RPMI7951 (cell line): Measurements from ENCODE around the gene PDCD4. TPM values are rescaled to one million over a fixed set of nuclear protein-coding genes. Genes with fewer than 3 reads are reported as not detected.

Experiments used
- DNase-seq: peaks from one replicate; pipeline ENCODE4 v3.0.0-alpha.2; 2012; ENCODE audit warnings: low read depth
- total RNA-seq: library from RNA; depleted of rRNA; stranded (reverse); fragments of >200 nt; shearing (Covaris generic); gene quantifications from 2 replicates; pipeline ENCODE4 v1.2.3, GENCODE V29; 2014; rRNA removed

PDCD4 gene
- total RNA-seq, 1 experiment from 2014 or later = 15.5 TPM

GRCh38 chr10:110919349-110919931 is 47.7 kb downstream of the PDCD4 start, which contains the start of gene SHOC2:
Gene SHOC2 (plus strand): TSS chr10:110919604. CDS start chr10:110964359, 44,755 bp downstream.
- no peak for DNase-seq

GRCh38 chr10:110919971-110920881 is 48.5 kb downstream of the PDCD4 start:
- peak; percentile 35 for DNase-seq

- DNase-seq = peak; percentile 7
Measured at GRCh38 chr10:110923856-110924493, 52.2 kb downstream of the PDCD4 start.

- DNase-seq = no peak
Measured at GRCh38 chr10:110927461-110927860, 55.7 kb downstream of the PDCD4 start.

GRCh38 chr10:110931769-110932381 is 60.1 kb downstream of the PDCD4 start:
- DNase-seq = no peak

- DNase-seq = no peak
Measured at GRCh38 chr10:110932505-110933180, 60.9 kb downstream of the PDCD4 start.

GRCh38 chr10:110936757-110937156 is 65.0 kb downstream of the PDCD4 start:
- DNase-seq = no peak

GRCh38 chr10:110939419-110939818 is 67.7 kb downstream of the PDCD4 start:
- no peak for DNase-seq

- no peak for DNase-seq
Measured at GRCh38 chr10:110944792-110945396, 73.2 kb downstream of the PDCD4 start.

- no peak for DNase-seq
Measured at GRCh38 chr10:110946496-110946895, 74.8 kb downstream of the PDCD4 start.

GRCh38 chr10:110947061-110947595 is 75.4 kb downstream of the PDCD4 start:
- DNase-seq = peak; percentile 0

Other genes starting within 250 kb of the PDCD4 start
- gene RBM20, start 227.6 kb upstream of the PDCD4 start, total RNA-seq = 0.20 and 0.36 TPM in 2 replicates
- 32.5 and 37.7 TPM in 2 replicates for gene BBIP1, start 47.3 kb downstream of the PDCD4 start, total RNA-seq
- gene SHOC2, start 47.7 kb downstream of the PDCD4 start, total RNA-seq = 27.3 and 35.3 TPM in 2 replicates
- gene ADRA2A, start 205.1 kb downstream of the PDCD4 start, total RNA-seq = 0.10 and 0.24 TPM in 2 replicates